GM21619 (cell line): ENCODE data around the gene PDE4A.

Experiments used
- ATAC-seq: cut with Tn5 transposase; IDR thresholded peaks from one replicate; pipeline ENCODE4 v1.9.1; 2021; ENCODE audit not compliant: unreplicated experiment

Gene PDE4A

DNA sequence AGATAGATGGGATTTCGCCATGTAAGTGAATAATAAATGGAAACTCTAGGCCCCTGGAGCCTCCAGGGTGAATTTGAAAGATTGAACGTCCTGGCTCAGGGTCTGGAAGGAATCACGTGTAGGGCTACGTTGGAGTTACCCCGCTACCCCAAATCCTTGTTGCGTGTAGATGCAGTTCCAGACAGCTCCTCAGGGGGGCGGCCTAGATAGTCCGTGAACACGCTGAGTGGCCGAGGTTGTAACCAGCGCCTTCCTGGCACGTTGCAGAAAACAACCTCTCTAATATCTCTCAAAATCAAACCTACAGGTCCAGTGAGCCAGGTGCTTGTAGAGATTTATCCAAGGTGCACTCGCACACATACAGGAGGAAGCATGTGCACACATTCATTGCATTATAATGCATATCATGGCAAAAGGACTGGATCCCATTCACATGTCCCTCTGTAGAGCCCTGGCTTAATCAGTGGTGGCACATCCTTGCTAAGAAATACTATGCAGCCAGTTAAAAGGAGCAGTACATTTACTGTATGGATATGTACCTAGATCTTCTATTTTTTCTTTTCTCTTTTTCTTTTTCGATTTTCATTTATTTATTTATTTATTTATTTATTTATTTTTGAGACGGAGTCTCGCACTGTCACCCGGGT lies 85.4 kb downstream of the PDE4A start:
- ATAC-seq, result no peak

DNA sequence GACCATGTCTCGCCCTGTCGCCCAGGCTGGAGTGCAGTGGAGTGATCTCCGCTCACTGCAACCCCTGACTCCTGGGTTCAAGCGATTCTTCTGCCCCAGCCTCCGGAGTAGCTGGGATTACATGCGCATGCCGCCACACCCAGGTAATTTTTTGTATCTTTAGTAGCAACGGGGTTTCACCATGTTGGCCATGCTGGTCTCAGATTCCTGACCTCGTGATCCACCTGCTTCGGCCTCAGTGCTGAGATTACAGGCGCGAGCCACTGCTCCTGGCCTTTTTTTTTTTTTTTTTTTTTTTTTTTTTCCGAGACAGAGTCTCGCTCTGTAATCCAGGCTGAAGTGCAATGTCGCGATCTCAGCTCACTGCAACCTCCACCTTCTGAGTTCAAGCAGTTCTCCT lies 87.7 kb downstream of the PDE4A start:
- no peak for ATAC-seq

GRCh38 chr19:10508707-10509106 lies 88.4 kb downstream of the PDE4A start:
- ATAC-seq, result no peak

- ATAC-seq, result no peak
Measured at GRCh38 chr19:10510301-10510802, 90.0 kb downstream of the PDE4A start.

DNA sequence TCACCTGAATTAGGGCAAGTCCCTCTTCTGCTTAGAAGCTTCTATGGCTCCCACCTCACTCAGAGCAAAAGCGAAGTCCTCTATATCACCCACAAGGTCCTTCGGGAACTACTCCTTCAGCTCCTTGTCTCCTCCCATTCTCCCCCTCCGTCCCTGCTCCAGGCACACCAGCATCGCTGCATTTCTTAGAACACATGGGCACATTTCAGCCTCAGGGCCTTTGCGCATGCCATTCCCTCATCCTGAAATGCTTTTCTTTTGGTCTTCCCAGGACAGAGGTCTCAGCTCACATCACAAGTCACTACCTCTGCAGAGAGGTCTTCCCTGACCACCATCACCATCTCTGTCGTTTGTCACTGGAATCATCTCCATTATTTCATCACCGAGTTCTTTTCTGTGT lies 92.9 kb downstream of the PDE4A start:
- ATAC-seq, result no peak

DNA sequence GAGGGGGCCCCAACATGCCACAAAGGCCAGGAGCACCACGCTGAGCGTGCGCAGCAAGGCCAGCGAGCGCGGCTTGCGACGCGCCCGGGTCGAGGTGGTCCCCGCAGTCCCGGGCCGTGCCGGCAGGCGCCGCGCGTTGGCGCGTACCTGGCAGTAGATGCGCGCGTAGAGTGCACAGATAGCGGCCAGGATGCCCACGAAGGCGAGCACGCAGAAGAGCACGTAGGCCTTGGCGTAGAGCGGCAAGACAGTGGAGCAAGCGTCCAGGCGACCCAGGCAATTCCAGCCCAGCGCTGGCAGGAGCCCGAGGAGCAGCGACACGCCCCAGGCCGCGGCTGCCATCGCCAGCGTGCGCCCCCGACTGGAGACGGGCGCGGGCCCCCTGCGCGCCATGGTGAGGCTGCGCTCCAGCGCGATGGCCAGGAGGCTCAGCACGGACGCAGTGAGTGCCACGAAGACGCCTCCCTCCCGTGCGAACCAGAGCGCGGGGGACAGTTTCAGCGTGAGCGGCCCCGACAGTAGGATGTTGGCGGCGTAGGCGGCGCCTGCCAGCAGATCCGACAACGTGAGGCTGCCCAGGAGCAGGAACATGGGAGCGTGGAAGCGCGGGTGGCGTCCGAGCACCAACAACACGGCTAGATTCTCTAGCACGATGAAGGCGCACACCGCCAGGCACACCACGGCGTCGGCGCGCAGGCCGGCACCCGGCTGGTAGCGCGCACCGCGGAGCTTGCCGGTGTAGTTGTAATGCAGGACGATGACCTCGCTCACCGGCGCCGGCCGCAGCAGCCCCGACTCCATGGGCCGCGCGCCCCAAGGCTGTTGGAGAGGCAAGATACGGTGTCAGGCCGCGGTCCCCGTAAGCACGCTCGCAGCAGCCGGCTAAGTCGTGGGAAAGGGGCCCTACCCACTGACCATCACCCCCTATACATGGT lies 94.1 kb downstream of the PDE4A start:
- no peak for ATAC-seq

- ATAC-seq, result no peak
Measured at GRCh38 chr19:10516064-10516385, 95.7 kb downstream of the PDE4A start.

DNA sequence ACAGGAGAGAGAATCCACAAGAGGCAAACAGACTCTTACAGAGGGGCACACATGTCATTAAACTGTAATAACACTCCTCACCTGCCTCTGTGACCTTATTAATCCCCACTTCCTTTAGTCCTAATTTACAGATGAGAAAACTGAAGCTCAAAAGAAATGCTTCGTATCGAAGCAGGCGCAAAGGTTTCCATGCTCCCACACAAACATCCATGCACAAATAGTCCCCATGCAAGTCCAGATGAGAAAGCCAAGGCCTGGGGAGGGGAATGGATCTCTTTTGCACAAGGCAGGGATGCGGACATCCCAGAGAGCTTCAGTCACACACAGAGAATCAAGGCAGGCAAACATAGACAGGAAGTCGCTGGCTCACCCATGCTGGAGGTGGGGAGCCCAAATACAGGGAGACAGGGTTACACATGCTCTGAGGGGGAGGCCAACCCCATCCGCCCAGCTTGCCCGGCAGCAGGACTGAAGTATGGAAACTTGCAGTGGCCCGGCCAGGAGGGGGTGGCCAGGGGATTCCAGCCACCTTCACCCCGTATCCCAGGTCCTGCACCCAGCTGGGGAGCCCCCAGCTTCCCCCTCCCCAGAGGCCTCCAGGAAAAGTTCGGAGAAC lies 96.4 kb downstream of the PDE4A start:
- no peak for ATAC-seq

DNA sequence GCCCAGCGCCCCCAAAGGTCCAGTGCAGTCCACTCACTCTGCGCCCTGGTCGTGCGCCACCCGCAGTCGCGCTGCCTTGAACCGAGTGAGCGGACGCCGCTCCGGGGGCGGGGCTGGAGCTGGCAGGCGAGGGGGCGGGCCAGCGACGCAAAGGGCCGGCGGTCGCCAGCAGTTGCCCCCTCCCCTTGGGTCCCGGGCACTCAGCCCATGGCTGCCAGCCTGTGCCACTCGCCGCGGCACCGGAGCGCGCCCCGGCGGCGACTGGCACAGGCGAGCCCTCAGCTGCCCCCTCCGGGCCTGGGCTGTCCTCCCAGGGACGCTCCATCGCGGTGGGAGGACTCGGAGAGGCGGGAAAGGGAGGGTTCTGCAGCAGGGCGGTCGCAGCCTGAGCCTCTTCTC lies 97.0 kb downstream of the PDE4A start, which contains the start of gene S1PR5:
TSS of gene S1PR5 (minus strand) at position 87 of the 399 bp plus-strand sequence. CDS start 2,436 bp downstream, outside the sequence.
- ATAC-seq, result no peak

DNA sequence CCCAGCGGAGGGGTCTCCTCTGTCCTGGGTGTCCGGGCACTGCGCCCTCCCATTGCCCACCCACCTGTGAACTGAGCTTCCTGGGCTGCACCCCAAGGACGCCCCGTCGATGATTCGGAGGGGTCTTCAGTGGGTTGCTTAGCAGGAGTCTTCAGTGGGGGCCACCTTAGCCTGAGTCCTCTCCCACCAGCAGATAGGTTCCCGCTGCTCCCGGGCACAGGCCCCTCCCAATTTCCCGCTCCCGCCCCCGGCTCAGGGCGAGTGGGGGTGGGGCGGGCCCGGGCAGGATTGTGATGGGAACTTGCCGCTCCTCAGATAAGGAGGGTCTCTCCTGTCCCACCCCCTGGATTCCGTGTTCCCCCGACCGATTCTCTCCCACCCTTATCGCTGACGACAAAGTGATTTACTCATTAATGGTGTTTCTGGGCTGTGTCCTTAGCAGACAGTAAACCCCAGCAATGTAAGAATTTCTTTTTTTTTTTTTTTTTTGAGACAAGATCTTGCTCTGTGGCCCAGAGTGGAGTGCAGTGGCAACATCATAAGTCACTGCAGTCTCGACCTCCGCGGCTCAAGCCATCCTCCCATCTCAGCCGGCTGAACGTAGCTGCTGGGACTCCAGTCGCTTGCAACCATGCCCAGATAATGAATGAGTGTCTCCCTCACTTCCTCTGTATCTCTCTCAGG lies 97.6 kb downstream of the PDE4A start:
- no peak for ATAC-seq

GRCh38 chr19:10518444-10519361 lies 98.4 kb downstream of the PDE4A start:
- ATAC-seq, result no peak
